ENCODE data around the gene FKBP11. TPM values are rescaled to one million over a fixed set of nuclear protein-coding genes. Genes with fewer than 3 reads are reported as not detected.
"Not testable (repeated sequence)": the region's sequence is repeated elsewhere in the genome, so short reads cannot be mapped to it uniquely, and the experiment has no call there.

Gene FKBP11
- polyA plus RNA-seq, 1 experiment = 100 TPM

GRCh38 chr12:48917857-48918537 lies 7.3 kb downstream of the FKBP11 start:
- no peak for TF ChIP-seq CTCF (IDR thresholded peaks at IDR 0.05; ENCODE audit: insufficient read depth, low read depth, low read length)
- POLR2A ChIA-PET = no interaction called here
- H3K4me3 ChIP-seq (ENCODE audit: low read depth, low read length) = no peak overlapping the region
- H3K36me3 ChIP-seq (ENCODE audit: control insufficient read depth, insufficient read depth, low read length) = peaks cover 2% of the 10 kb centered on the region; the same call in 1 of the 2 replicates
- no peaks in the 10 kb centered on the region for H3K27me3 ChIP-seq (ENCODE audit: control insufficient read depth, insufficient read depth, low read length)
- CTCF ChIA-PET = interaction anchor here (1.0 to 1.3 kb wide), 3 partner anchors 18 to 65 kb away, joined by 3 read pairs; no protein-coding TSS in a partner anchor
- no peak for DNase-seq (ENCODE audit: low read depth)

GRCh38 chr12:48910196-48910595 lies 15.1 kb downstream of the FKBP11 start:
- ChIA-PET POLR2A (no interaction called here), CTCF (interaction anchor here (0.6 to 1.7 kb wide), 3 partner anchors 20 to 99 kb away, joined by 3 to 8 read pairs (median 4); no protein-coding TSS in a partner anchor)
- Histone ChIP-seq H3K4me3 (ENCODE audit: low read depth, low read length) (no peak overlapping the region), H3K27me3 (ENCODE audit: control insufficient read depth, insufficient read depth, low read length) (no peaks in the 10 kb centered on the region), H3K36me3 (ENCODE audit: control insufficient read depth, insufficient read depth, low read length) (no peaks in the 10 kb centered on the region)
- no peak for TF ChIP-seq CTCF (IDR thresholded peaks at IDR 0.05; ENCODE audit: insufficient read depth, low read depth, low read length)
- DNase-seq (ENCODE audit: low read depth) = no peak

GRCh38 chr12:48909698-48910097 lies 15.6 kb downstream of the FKBP11 start:
- H3K36me3 ChIP-seq (ENCODE audit: control insufficient read depth, insufficient read depth, low read length); DNase-seq (ENCODE audit: low read depth); H3K4me3 ChIP-seq (ENCODE audit: low read depth, low read length); H3K27me3 ChIP-seq (ENCODE audit: control insufficient read depth, insufficient read depth, low read length): not testable (repeated sequence)
- CTCF ChIA-PET = interaction anchor here (0.6 to 1.7 kb wide), 2 partner anchors 19 to 100 kb away, joined by 3 to 8 read pairs; no protein-coding TSS in a partner anchor
- POLR2A ChIA-PET = interaction anchor here (0.7 kb wide), 1 partner anchor 105 kb away, joined by 17 read pairs; no protein-coding TSS in a partner anchor

GRCh38 chr12:48907245-48907644 lies 18.0 kb downstream of the FKBP11 start:
- no peak for TF ChIP-seq CTCF (IDR thresholded peaks at IDR 0.05; ENCODE audit: insufficient read depth, low read depth, low read length)
- Histone ChIP-seq H3K27me3 (ENCODE audit: control insufficient read depth, insufficient read depth, low read length) (no peaks in the 10 kb centered on the region), H3K4me3 (ENCODE audit: low read depth, low read length) (no peak overlapping the region), H3K36me3 (ENCODE audit: control insufficient read depth, insufficient read depth, low read length) (no peaks in the 10 kb centered on the region)
- no peak for DNase-seq (ENCODE audit: low read depth)
- CTCF ChIA-PET = interaction anchor here (2.2 kb wide), 1 partner anchor 17 kb away, joined by 8 read pairs; no protein-coding TSS in a partner anchor
- POLR2A ChIA-PET = no interaction called here

GRCh38 chr12:48903982-48904411 lies 21.3 kb downstream of the FKBP11 start:
- Histone ChIP-seq H3K27me3 (ENCODE audit: control insufficient read depth, insufficient read depth, low read length) (no peaks in the 10 kb centered on the region), H3K4me3 (ENCODE audit: low read depth, low read length) (peak overlapping the region; percentile 44), H3K36me3 (ENCODE audit: control insufficient read depth, insufficient read depth, low read length) (no peaks in the 10 kb centered on the region)
- TF ChIP-seq CTCF (IDR thresholded peaks at IDR 0.05; ENCODE audit: insufficient read depth, low read depth, low read length) = peak; percentile 67
- DNase-seq (ENCODE audit: low read depth) = no peak
- ChIA-PET CTCF (interaction anchor here (0.7 to 1.6 kb wide), 9 partner anchors 10 to 85 kb away, joined by 3 to 8 read pairs (median 3); no protein-coding TSS in a partner anchor), POLR2A (no interaction called here)
